Measurements from ENCODE around the gene SLC17A5.
"Not testable (repeated sequence)": the region's sequence is repeated elsewhere in the genome, so short reads cannot be mapped to it uniquely, and the experiment has no call there.

SLC17A5 gene

DNA sequence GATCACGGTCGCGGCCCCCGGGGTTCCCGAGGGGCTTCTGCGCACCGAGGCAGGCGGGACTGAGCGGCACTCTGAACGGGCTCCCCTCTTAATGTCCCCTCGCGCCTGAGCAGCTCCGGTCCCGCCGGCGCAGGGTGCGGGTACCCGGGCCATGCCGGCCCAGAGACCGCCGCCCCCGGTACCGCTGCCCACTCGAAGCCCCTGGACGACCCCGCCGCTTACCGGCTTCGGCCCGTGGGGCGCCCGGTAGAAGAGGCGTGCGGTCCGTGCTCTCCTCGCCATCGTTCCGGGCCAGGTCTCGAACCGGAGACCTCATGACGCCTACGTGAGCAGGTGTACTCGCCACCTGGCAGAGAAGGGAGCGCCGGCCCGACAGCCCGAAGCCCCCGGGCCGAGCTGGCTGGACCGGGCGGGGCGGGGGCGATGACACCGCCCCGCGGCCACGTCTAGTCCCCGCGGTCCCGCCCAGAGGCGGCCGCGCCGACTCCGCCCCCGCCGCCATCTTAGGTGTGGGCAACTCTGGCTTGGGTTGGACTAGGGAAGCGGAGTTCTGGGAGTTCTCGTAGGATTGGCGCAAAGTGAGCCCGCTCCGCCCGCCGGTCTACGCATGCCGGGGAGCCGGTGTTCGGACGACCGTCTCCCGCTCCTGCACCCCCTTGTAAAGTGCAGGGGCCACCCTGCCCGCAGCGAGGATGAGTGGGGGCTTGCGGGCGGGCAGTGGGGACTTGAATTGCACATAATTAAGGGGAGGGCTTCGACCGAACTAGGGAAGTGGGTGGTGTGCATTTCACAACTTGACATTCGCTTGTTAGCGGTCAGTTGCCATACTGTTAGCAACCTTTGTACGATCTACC lies at the start of gene SLC17A5:
Gene SLC17A5 (minus strand): TSS at position 422 of the 854 bp plus-strand sequence. CDS start 106 bp downstream, at position 316.
- DNase-seq, result peak; percentile 90

DNA sequence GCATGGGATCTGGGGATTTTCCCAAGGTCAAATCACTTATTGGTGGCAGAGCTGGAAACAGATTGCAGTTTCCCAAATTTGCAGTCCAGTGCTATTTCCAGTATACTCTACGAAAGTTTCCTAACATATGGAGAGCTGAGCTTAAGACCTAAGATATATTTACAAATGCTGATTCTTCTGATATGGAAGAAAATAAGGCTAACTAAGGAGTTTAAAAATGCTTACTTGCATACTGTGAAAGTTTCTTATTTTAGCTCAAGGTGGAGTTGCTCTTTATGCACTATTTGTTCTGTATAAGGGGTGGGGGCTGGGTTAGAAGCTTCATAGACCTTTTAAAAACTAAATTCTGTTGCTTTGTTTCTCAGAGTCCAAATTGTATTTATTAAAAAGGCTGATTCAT lies 49.7 kb upstream of the SLC17A5 start:
- no peak for DNase-seq

GRCh38 chr6:73702444-73702843 lies 48.7 kb upstream of the SLC17A5 start:
- no peak for DNase-seq

DNA sequence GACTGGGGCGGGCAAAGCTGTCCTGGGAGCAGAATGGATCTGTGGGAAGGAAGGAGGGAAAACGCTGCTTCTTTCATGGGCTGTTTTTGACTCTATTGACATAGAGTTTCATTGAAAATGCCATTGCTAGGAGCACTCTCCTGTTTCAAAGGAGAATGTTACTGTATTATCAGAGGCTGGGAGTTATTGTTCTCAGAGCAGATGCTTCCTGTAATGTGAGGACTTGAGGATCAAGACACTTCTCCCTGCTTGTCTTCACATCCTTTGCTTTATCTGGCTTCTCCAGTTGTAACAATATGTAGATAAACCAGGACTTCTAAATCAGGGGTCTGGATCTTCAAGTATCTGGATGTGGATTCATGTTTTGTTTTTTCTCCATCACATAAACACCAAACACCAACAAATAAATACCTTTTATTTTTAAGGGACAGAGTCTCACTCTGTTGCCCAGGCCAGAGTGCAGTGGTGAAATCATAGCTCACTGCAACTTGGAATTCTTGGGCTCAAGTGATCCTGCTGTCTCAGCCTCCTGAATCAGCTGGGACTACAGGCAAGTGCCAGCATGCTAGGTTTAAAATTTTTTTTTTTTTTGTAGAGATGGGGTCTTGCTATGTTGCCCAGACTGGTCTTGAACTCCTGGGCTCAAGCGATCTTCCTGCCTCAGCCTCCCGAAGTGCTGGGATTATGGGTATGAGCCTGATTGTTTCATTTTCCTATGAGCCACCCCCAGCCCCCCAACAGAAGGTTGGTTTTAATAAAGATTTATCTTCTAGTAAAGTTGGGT lies 46.1 kb upstream of the SLC17A5 start:
- no peak for DNase-seq

- DNase-seq, result no peak
These were observed 43.3 kb upstream of the SLC17A5 start for GRCh38 chr6:73696966-73697655.

DNA sequence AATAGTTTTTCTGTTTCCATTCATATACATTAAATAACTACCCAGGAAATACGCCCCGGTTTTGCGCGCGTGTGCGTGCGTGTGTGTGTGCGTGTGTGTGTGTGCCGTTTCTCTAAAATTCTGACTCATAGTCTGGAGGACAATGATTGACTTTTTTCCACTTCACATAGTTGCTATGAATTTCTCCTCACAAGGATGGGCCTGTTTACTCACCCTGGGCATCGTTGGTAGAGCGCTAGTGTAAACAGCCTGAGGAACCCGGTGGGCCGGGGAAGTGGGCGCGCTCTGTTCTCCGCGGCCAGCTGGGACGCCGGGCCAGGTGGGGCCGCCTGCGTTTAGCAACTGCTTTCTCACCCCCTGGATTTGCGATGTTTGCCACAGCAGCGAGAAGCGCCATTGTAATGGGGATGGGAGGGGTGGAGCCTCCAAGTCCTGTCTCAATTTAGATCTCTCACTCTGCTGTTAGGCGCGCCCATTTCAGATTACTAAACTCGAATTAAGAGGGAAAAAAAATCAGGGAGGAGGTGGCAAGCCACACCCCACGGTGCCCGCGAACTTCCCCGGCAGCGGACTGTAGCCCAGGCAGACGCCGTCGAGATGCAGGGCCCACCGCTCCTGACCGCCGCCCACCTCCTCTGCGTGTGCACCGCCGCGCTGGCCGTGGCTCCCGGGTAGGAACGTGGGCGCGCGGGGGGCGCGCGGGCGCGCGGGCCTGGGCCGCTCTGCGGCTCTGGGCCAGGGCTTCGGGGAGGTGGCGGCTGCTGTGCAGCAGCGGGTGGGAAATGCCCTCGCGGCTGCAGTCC lies 42.0 kb upstream of the SLC17A5 start, which contains the start of gene CD109:
Gene CD109 (plus strand): TSS at position 585 of the 803 bp plus-strand sequence. CDS start 13 bp downstream, at position 598.
- DNase-seq, result peak; percentile 1

DNA sequence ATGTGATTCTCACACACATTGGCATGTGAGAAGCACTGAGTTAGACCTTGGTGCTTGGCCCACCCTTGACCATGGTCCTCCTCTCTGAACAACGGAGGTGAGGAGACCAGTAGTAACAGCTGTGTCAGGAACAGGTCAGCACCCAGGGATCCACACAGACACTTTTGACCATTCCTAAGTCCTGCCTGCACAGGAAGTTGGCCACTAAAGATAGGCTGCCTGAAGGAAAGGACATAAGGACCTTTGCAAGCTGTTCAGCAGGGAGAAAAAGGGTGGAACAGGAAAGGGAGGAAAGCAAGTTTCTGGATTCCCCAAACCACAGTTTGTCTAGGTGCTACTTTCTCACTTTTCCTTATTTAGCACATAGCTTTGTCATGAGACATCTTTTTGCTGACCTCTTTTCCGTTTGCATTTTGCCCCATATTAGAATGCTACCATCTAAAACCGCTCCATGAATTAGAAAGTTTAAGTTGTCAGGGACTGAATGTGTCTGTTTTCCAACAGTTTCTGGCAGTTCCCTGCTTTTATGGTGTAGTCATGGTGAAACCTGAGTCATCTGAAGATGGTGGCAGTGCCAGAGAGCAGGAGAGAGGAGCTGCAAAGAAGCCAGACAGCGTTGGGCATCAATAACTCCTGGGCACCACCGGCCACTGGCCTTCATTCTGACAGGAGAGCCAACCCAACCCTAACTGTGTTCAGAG lies 41.1 kb upstream of the SLC17A5 start:
- DNase-seq, result no peak

DNA sequence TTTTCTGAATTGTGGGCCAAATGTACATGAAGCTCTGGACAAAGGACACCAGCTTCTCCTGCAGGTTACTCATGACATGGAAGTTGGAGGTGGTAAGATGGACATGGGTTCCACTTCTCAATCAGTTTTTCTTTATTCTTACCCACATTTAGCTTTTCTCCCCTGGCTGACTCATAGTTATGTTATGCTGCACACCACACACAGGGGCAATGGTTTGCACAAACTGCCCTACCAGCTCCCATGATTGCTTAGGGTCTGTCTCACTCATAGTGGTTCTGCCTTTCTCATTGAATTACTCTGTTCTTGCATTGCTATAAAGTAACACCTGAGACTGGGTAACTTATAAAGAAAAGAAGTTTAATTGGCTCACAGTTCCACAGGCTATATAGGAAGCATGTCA lies 37.7 kb upstream of the SLC17A5 start:
- DNase-seq, result no peak

DNA sequence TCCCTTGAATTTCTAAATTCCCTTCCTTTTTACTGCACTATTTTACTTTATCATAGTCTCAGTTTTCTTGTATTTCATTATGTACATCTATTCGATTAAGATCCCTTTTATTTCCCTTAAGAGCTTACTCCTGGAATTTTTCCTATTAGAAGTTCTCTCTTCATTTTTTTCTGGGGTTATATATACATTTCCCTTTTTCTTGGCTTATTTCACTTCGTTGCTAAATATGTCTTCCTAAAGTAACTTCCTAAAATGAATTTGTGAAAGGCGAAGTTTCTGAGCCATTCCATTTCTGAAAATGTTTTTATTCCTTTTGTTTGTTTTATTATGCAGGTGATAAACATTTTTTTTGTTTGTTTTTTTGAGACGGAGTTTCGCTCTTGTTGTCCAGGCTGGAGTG lies 36.3 kb upstream of the SLC17A5 start:
- DNase-seq, result no peak

DNA sequence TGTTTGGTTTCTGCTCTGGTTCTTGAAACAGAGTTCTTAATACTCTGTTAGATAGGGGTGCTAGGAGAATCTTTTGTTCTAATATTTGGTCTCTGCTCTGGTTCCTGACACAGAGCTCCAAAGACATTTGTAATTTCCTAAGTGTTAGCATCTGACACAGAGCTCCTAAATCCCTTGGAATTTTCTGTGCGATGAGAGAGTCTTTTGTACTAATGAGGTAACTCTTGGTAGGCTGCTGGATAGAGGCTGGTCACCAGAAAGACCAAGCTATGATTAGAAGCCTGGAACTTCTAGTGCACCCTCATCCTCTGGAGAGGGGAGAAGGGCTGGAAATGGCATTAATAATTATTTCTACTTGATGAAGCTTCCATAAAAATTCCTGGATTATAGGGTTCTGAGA lies 34.6 kb upstream of the SLC17A5 start:
- DNase-seq, result no peak

- not testable (repeated sequence) for DNase-seq
These were observed 29.8 kb upstream of the SLC17A5 start for GRCh38 chr6:73683574-73683973.

GRCh38 chr6:73680289-73680918 lies 26.6 kb upstream of the SLC17A5 start:
- DNase-seq, result no peak

- not testable (repeated sequence) for DNase-seq
These were observed 26.1 kb upstream of the SLC17A5 start for GRCh38 chr6:73679846-73680245.

- DNase-seq, result no peak
These were observed 25.2 kb upstream of the SLC17A5 start for GRCh38 chr6:73679009-73679408.

GRCh38 chr6:73675466-73676098 lies 21.8 kb upstream of the SLC17A5 start:
- peak; percentile 53 for DNase-seq

DNA sequence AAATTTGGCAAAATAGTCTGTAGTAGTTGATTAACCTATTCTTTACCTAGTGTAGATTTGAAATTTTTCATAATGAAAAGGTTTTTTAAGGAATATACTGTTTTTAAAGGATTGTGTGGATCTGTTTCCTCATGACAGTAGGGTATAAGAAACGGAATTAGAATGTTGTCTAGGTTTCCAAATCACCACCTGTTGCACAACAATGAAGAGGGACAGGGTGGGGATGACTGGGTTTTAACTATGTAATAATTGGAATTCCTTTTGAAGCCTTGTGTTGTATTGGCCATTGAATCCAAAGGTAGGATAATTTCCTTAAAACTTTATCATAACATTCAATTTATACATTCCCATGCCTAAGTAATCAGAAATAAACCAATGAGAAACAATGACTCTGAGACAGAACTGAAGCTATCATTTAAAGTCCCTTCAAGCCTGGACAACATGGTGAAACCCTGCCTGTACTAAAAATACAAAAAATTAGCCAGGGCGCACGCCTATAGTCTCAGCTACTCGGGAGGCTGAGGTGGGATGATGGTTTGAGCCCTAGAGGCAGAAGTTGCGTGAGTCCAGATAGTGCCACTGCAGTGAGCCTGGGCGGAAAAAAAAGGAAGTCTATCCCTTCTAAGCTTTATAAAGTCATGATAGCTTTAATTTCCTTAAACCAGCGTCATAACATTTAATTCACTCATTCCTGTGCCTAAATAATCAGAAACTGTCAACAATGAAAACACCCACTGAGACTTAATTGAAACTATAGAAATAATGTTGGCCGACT lies 18.3 kb upstream of the SLC17A5 start:
- no peak for DNase-seq

DNA sequence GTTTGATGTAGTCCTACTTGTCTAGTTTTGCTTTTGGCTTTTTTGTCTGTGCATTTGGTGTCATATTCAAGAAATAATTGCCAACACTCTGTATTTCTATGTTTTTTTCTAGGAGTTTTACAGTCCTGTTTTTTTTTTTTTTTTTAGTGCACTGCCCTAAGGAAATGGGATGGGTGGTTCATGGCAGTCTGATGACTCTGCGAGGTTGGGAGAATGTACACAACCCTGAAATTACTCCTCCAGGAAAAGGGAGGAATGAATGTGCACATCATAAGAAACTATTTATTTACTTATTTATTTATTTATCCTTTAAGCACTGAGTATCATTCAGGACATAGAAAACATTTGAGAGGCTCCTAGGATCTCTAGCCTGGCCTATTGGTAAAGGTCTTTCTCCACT lies 15.2 kb upstream of the SLC17A5 start:
- DNase-seq, result no peak

- no peak for DNase-seq
These were observed 14.0 kb upstream of the SLC17A5 start for GRCh38 chr6:73667798-73668197.

DNA sequence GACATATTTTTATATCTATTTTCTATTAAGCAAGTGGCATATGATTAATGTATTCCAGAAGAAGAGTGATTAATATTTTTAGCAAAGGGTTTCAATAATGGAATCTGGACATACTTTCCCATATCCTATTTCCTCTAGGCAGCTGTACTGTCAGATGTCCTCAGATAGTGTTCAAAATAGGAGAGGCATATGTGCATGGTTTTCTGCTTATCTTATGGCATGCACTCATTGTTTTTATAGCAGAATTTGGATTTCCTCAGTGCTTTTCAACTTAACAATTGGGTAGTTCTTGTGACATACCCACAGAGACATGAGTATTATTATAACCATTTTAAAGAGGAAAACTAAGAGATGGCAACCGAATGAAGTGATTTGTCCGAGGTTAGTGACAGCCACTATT lies 12.6 kb upstream of the SLC17A5 start:
- no peak for DNase-seq
